Activated naive CD8-positive, alpha-beta T cell treated with anti-CD3 and anti-CD28 coated beads, Interleukin-2, amount 10 ng/mL, durations not matched to agents 7 days and 5 days (primary cell): Measurements from ENCODE around the gene ENTR1. TPM values are rescaled to one million over a fixed set of nuclear protein-coding genes. Genes with fewer than 3 reads are reported as not detected.

Source experiments
- ATAC-seq: fragments of 150-1000 bp; cut with Tn5 transposase; one replicate; pipeline ENCODE4 v1.10.0; 2021; ENCODE audit warnings: low read depth, moderate library complexity
- POLR2A ChIA-PET: fragments of 350-600 bp; sonication (Branson Sonifier 250); formaldehyde crosslinking; loops from one replicate; lab custom pipeline; 2021; ENCODE audit warnings: antibody characterized with exemption; lab: Charles Lee
- DNase-seq: peaks from one replicate; pipeline ENCODE4 v3.0.0; 2021
- H3K27ac Mint-ChIP-seq: one replicate; pipeline ENCODE4 v1.8.0; 2022; ENCODE audit warnings: mild to moderate bottlenecking, mixed read lengths
- H3K27me3 Mint-ChIP-seq: one replicate; pipeline ENCODE4 v1.8.0; 2022; ENCODE audit warnings: mild to moderate bottlenecking, moderate library complexity, mixed read lengths
- H3K36me3 Mint-ChIP-seq: one replicate; pipeline ENCODE4 v1.8.0; 2021; ENCODE audit warnings: mild to moderate bottlenecking, mixed read lengths
- H3K4me1 Mint-ChIP-seq: one replicate; pipeline ENCODE4 v1.8.0; 2021; ENCODE audit warnings: mixed read lengths
- H3K4me3 Mint-ChIP-seq: one replicate; pipeline ENCODE4 v1.8.0; 2022; ENCODE audit warnings: mild to moderate bottlenecking, moderate library complexity, mixed read lengths
- H3K9me3 Mint-ChIP-seq: one replicate; pipeline ENCODE4 v1.8.0; 2021; ENCODE audit warnings: mixed read lengths
- total RNA-seq, 2 experiments: library from RNA; stranded (reverse); gene quantifications; one replicate each; pipeline ENCODE4 v1.2.3, GENCODE V29; 2021

ENTR1 gene
- total RNA-seq, 2 experiments from 2014 or later = 55.5 to 56.2 TPM

DNA sequence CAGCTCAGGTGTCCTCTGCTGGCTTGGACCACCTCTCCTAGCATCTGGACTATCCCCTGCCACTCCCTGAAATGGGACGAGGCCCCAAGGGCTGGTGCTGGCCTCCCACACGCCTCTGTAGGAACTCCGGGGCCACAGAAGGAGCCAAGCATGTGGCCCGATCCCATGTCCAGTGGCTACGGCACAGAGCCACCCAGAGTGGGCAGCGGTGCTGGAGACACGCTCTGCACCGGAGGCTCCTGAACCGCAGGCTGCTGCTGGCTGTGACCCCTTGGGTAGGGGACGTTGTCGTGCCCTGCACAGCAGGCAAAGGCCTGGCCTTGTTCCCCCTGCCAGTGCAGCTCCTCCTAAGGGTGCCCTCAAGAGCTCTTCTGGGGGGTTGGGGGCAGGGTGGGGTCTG lies 30.5 kb downstream of the ENTR1 start:
- Mint-ChIP-seq H3K4me3 (no peak overlapping the region), H3K9me3 (no peaks in the 10 kb centered on the region), H3K27ac (no peak overlapping the region), H3K27me3 (no peaks in the 10 kb centered on the region), H3K36me3 (peaks cover 10% of the 10 kb centered on the region), H3K4me1 (peaks cover 8% of the 10 kb centered on the region)
- DNase-seq (no peak), ATAC-seq (no peak)
- POLR2A ChIA-PET = no interaction called here

DNA sequence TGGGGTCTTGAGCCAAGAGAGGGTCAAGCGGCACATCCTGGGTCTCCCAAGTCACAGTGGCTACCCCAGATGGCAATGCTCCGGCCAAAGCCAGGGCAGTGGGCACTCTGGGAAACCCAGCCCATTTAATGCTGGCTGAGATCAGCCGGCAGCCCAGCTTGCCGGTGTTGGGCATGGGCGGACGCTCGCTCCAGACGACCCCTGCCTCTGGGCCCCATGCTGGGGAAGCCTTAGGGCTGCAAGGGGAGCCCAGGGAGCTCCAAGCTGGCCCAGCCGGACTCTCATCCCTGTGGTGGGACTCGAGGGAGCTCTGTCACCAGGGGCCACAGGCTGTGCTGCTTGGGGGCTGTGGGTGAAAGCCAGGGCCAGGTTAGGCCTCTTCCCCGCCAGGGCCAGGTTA lies 31.0 kb downstream of the ENTR1 start:
- Mint-ChIP-seq H3K27me3 (no peaks in the 10 kb centered on the region), H3K4me1 (peaks cover 3% of the 10 kb centered on the region), H3K9me3 (no peaks in the 10 kb centered on the region), H3K27ac (no peak overlapping the region), H3K36me3 (peaks cover 6% of the 10 kb centered on the region), H3K4me3 (no peak overlapping the region)
- POLR2A ChIA-PET = no interaction called here
- ATAC-seq (no peak), DNase-seq (no peak)

DNA sequence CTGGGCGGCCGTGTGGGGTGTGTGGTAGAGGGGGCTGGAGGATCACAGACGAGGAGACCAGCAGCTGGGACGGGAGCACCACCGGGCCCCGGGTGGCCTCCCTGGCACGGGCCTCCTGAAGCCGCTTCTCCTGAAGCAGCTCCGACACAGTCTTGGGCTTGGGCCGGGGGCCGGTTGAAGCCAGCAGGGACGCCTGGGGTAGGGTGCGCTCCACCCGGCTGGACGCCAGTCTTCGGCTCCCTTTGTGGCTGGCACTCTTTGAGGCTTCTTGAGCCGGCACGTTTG lies 31.5 kb downstream of the ENTR1 start:
- ATAC-seq = no peak
- H3K27ac Mint-ChIP-seq = no peak overlapping the region
- H3K4me3 Mint-ChIP-seq = no peak overlapping the region
- H3K27me3 Mint-ChIP-seq = no peaks in the 10 kb centered on the region
- POLR2A ChIA-PET = no interaction called here
- H3K4me1 Mint-ChIP-seq = peaks cover under 1% of the 10 kb centered on the region
- H3K9me3 Mint-ChIP-seq = no peaks in the 10 kb centered on the region
- DNase-seq = no peak
- peaks cover 3% of the 10 kb centered on the region for H3K36me3 Mint-ChIP-seq

DNA sequence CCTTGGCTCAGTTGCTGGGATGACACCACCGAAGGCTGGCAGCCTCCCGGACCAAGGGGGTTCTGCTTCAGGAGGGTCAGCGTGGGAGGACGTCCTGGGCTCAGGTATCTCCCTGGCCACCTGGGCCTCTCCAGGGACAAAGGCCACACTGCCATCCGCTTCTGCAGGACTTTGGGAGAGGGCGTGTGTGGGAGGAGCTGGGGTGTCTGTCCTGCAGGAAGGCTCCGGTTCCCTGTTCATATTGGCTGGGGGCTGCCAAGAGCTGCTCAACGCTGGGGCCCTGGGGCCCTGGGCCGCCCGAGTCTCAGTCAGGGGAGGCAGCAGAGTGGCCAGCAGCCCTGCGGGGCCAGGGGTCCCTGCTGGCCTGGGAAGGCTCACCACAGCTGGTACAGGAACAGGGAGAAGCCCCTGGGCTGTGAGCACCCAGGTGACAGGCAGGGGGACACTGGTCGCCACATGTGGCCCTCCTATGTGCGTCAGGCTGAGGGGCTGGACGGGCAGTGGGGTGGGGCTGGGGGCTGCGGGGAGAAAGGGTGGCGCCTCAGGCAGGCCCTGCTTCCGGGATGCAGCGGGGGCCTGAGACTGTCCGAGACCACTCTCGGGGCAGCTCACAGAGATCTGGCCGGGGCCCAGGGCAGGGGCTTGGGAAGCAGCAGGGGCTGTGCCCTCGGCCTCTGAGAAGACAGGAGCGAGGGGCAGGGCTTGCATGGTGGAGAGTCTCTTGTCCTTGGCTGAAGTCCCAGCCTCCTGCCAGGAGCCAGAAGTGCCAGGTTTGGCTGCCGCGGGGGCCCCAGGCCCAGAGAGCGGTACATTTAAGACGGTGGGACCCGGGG lies 32.0 kb downstream of the ENTR1 start:
- Mint-ChIP-seq H3K27ac (no peak overlapping the region), H3K27me3 (no peaks in the 10 kb centered on the region), H3K4me1 (no peaks in the 10 kb centered on the region), H3K4me3 (no peak overlapping the region), H3K36me3 (peaks cover 1% of the 10 kb centered on the region), H3K9me3 (no peaks in the 10 kb centered on the region)
- no peak for DNase-seq
- no peak for ATAC-seq
- POLR2A ChIA-PET = no interaction called here

DNA sequence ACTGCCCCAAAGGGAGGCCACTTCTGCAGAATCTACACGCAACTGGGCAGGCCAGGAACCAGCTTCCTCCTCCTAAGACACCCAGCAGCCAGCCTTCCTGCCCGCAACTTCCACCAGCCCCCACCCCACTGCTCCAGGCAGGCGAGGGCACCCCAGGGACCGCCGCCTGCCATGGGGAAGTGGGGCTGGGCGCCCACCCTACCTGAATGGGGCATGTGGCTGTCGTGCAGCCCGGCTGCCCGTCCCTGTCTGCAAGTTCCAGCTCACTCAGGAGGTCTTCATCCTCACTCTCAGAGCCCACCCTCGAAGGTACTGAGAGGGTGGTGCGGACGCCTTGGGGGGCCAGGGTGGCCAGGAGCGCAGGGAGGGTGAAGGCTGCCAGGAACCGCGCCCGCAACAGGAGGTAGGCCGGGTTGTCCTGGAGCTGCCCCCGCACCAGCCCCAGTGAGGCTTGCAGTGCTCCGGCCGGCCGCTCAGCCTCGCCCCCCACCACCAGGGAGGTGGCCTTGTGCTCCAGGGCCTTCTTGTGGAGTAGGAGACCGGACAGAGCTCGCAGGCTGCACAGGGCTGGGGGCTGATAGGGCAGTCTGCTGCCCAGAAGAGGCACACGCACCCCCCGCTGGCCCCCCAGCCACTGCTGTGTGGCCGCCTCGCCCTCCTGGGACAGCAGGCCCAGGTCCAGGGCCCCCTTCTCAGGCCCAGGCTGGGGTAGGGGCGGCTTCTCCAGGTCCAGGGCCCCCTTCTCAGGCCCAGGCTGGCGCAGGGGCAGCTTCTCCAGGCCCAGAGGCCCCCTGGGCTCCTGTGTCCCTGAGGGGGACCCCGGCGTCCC lies 32.9 kb downstream of the ENTR1 start:
- DNase-seq = no peak
- no peak overlapping the region for H3K4me3 Mint-ChIP-seq
- ATAC-seq = no peak
- H3K9me3 Mint-ChIP-seq = no peaks in the 10 kb centered on the region
- H3K36me3 Mint-ChIP-seq = peaks cover 1% of the 10 kb centered on the region
- no peak overlapping the region for H3K27ac Mint-ChIP-seq
- H3K4me1 Mint-ChIP-seq = peaks cover 2% of the 10 kb centered on the region
- H3K27me3 Mint-ChIP-seq = no peaks in the 10 kb centered on the region
- POLR2A ChIA-PET = no interaction called here

DNA sequence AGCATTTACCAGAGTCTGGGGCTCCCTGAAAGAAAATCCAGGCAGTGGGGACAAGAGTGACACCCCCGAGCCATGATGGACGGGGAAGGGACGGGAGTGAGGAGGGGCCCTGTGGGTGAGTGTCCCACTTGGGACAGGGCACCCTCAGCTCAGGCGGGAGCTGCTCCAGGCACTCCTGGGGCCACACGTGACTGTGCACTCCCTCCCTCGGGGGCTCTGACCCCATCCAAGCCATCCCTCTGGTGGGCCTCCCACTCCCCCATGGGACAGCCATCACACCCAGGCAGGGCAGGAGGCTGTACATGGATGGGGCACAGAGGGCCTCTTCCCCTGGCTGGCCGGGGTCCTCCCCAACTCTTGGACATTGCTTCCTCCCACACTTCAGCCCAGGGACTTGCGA lies 34.0 kb downstream of the ENTR1 start:
- peaks cover 1% of the 10 kb centered on the region for H3K36me3 Mint-ChIP-seq
- H3K4me1 Mint-ChIP-seq = peaks cover 2% of the 10 kb centered on the region
- ATAC-seq (no peak), DNase-seq (no peak)
- POLR2A ChIA-PET = no interaction called here
- no peaks in the 10 kb centered on the region for H3K27me3 Mint-ChIP-seq
- H3K4me3 Mint-ChIP-seq = no peak overlapping the region
- H3K9me3 Mint-ChIP-seq = no peaks in the 10 kb centered on the region
- H3K27ac Mint-ChIP-seq = no peak overlapping the region

DNA sequence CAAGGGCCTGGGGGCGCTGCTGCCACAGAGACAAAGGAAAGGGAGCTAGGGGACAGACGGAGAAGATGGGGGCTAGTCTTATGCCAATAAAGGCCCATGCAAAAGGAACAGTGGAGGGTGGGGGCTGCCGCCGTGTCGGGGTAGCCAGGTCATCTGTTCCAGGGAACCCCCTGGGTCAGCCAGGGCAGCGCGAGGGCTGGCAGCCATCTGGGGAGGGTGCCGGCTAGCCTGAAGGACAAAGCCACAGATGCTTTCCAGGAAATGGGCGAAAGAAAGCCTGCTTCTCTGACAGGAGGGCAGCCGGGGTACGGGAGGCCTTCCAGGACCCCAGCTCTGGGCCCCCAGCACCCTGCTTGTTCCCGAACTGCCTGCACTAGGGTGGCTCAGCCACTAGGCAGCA lies 35.3 kb downstream of the ENTR1 start:
- Mint-ChIP-seq H3K27ac (no peak overlapping the region), H3K4me1 (peaks cover 2% of the 10 kb centered on the region), H3K9me3 (no peaks in the 10 kb centered on the region), H3K36me3 (peaks cover 1% of the 10 kb centered on the region), H3K4me3 (no peak overlapping the region), H3K27me3 (no peaks in the 10 kb centered on the region)
- POLR2A ChIA-PET = interaction anchor here (1.1 to 1.2 kb wide), 2 partner anchors 12 to 22 kb away, joined by 3 read pairs; no protein-coding TSS in a partner anchor
- ATAC-seq = no peak
- DNase-seq = no peak

DNA sequence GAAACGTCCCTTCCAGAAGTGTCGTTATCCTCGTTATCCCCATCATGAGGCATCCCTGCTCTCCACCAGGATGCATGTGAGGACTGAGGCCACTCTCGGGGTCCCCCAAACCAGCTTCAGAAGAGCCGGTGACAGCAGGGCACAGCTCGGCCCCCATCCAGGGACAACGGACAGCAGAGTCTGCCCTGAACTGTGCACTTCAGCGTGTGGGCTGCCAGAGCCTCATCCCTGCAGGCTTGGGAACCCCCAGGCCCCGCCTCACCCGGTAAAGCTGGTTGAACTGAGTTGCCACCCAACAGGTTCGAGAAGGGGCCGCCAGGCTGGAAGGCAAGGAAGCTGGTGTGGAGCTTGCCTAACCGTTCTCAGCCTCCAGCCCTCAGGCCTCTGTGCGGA lies 36.2 kb downstream of the ENTR1 start:
- no peak overlapping the region for H3K4me3 Mint-ChIP-seq
- ATAC-seq (no peak), DNase-seq (no peak)
- peaks cover 2% of the 10 kb centered on the region for H3K4me1 Mint-ChIP-seq
- no peaks in the 10 kb centered on the region for H3K27me3 Mint-ChIP-seq
- H3K27ac Mint-ChIP-seq = no peak overlapping the region
- H3K9me3 Mint-ChIP-seq = no peaks in the 10 kb centered on the region
- POLR2A ChIA-PET = interaction anchor here (1.1 kb wide), 1 partner anchor 23 kb away, joined by 3 read pairs; no protein-coding TSS in a partner anchor
- H3K36me3 Mint-ChIP-seq = peaks cover 1% of the 10 kb centered on the region

DNA sequence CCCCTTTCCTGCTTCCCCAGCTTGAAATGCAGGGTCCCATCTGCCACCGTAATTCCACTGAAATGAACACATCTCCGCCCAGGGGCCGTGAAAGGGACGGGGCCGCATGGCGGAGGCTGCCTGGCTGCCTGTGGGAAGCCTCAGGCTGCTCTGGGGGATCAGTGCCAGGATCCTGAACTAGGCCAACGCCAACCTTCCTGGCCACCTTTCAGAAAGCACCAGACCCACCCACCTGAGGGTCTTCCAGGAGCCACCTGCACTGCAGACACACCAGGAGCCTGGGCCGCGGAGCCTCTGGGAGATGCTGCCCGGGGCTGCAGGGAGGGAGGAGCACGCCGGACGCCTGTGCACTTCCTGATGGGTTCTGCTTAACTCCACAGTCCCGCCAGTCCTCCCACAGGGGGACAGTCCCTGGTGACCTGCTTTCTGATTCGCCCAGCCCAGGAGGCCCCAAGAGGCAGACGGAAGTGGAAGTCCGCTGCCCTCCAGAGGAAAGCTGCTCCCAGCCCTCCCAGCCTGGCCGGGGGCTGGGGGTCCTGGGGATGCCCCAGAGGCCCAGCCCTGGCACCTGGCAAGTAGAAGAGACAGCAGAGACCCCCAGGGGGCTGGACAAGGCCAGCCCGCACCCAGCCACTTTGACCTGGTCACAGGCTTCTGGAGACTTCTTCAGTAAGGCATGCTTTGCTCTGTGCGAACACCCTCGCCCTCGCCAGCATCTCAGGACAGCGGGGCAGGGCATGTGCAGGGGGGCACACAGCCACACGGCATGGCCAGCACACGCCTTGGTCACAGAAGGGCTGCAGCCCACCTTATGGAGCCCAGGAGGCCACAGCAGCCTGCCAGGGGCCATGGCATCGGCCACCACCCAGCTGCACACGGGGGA lies 36.9 kb downstream of the ENTR1 start, which contains the start of gene CARD9:
CARD9 (minus strand) TSS at position 370 of the 883 bp plus-strand sequence. CDS start 1,591 bp downstream, outside the sequence.
- Mint-ChIP-seq H3K4me3 (peak within 1 kb of the TSS; percentile 13), H3K4me1 (peaks cover 2% of the 10 kb centered on the region), H3K27ac (no peak within 1 kb of the TSS), H3K9me3 (no peaks in the 10 kb centered on the region), H3K36me3 (peaks cover 1% of the 10 kb centered on the region), H3K27me3 (no peaks in the 10 kb centered on the region)
- POLR2A ChIA-PET = no interaction called here
- ATAC-seq = no peak
- DNase-seq = no peak

DNA sequence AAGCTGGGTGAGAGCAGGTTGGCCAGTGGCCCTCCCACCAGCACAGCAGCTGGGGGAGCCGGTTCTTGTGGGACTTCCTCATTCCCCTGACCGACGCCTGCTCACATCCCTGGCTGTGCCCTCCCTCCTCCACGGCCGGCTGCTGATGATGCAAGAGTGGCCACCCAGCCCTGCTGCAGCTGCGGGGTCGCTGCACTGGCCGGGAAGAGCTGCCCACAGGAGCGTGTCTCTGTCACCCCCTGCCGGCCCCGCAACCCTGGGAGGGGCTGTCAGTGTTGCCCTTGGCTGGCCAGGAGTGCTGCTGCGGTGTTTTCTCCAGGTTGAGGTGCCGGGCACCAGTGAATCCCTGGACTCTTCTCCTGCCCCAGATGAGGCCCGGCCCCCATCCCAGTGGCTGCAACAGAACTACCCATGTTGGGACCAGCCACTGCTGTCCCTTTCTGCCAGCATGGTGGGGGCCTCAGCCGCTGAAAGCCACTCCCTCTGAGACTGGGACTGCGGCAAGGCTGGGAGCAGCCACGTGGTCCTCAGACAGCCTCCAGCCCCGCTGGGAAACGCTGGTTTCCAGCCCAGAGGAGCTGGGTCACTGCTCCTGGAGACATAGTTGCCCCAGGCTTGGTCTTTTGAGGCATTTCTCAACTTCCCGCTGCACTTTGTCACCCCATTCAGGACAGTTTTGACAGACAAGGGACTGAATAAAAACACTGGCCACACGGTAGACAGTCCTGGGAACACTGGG lies 37.7 kb downstream of the ENTR1 start:
- POLR2A ChIA-PET = no interaction called here
- Mint-ChIP-seq H3K9me3 (no peaks in the 10 kb centered on the region), H3K27me3 (no peaks in the 10 kb centered on the region), H3K36me3 (peaks cover 1% of the 10 kb centered on the region), H3K4me3 (peak overlapping the region; percentile 13), H3K27ac (no peak overlapping the region), H3K4me1 (peaks cover 2% of the 10 kb centered on the region)
- DNase-seq (no peak), ATAC-seq (no peak)

DNA sequence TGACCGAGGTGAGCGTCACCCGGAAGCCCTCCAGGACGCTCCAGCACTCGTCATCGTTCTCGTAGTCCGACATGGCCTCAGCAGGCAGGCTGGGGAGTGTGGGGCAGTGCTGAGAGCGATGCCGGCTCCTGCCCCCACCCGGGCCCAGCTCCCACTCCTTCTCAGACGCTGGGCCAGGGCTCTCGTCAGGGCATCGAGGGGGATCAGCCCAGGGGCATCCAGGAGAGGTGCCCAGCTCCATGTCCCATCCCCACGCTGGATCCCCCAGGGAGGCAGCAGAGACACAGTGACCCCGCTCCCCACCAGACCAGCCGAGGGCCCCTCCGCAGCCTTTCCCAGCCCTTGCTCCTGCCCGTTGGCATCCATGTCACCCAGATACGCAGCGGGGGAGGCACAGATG lies 38.4 kb downstream of the ENTR1 start:
- Mint-ChIP-seq H3K4me1 (peaks cover 2% of the 10 kb centered on the region), H3K9me3 (no peaks in the 10 kb centered on the region), H3K27ac (no peak overlapping the region), H3K27me3 (no peaks in the 10 kb centered on the region), H3K36me3 (peaks cover 1% of the 10 kb centered on the region), H3K4me3 (no peak overlapping the region)
- ATAC-seq (no peak), DNase-seq (no peak)
- POLR2A ChIA-PET = no interaction called here

DNA sequence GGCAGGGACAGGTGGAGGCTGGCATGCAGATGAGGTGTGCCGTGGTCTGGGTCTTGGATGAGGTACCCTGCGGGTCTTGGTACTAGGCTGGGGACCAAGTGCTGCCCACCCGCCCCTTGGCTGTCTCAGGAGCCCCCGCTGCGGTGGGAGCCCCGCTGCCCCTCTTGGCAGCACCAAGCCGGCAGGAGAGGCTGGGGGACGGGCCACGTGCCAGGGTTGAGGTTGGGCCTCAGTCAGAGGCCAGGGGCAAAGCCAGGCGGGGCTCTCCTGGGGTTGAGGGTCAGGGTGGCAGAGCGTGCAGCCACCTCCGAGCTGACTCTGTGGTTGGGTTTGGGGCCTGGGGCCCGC lies 38.9 kb downstream of the ENTR1 start:
- H3K4me1 Mint-ChIP-seq = peaks cover 2% of the 10 kb centered on the region
- no peak overlapping the region for H3K4me3 Mint-ChIP-seq
- peaks cover 1% of the 10 kb centered on the region for H3K36me3 Mint-ChIP-seq
- DNase-seq (no peak), ATAC-seq (no peak)
- H3K27me3 Mint-ChIP-seq = no peaks in the 10 kb centered on the region
- H3K27ac Mint-ChIP-seq = no peak overlapping the region
- H3K9me3 Mint-ChIP-seq = no peaks in the 10 kb centered on the region
- POLR2A ChIA-PET = interaction anchor here (0.5 kb wide), 1 partner anchor 56 kb away, joined by 3 read pairs; no protein-coding TSS in a partner anchor
